22Rv1 (cell line): ENCODE measurements around the gene C6orf163.
"Not testable (repeated sequence)": the region's sequence is repeated elsewhere in the genome, so short reads cannot be mapped to it uniquely, and the experiment has no call there.

Experiments used
- ZFX ChIP-seq: fragments of 450-650 bp; IDR thresholded peaks from 2 replicates; pipeline ENCODE4 v1.6.1; 2017; ENCODE audit warnings: antibody characterized with exemption, borderline replicate concordance
- TF ChIP-seq, protein P1 (sequence below): fragments of 450-650 bp; IDR thresholded peaks from 2 replicates; pipeline ENCODE4 v1.5.1; 2017; ENCODE audit warnings: mild to moderate bottlenecking

- TF ChIP-seq, protein P1, sequence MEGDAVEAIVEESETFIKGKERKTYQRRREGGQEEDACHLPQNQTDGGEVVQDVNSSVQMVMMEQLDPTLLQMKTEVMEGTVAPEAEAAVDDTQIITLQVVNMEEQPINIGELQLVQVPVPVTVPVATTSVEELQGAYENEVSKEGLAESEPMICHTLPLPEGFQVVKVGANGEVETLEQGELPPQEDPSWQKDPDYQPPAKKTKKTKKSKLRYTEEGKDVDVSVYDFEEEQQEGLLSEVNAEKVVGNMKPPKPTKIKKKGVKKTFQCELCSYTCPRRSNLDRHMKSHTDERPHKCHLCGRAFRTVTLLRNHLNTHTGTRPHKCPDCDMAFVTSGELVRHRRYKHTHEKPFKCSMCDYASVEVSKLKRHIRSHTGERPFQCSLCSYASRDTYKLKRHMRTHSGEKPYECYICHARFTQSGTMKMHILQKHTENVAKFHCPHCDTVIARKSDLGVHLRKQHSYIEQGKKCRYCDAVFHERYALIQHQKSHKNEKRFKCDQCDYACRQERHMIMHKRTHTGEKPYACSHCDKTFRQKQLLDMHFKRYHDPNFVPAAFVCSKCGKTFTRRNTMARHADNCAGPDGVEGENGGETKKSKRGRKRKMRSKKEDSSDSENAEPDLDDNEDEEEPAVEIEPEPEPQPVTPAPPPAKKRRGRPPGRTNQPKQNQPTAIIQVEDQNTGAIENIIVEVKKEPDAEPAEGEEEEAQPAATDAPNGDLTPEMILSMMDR = not testable (repeated sequence)
- not testable (repeated sequence) for TF ChIP-seq ZFX
These were observed 20.7 kb upstream of the C6orf163 start for GRCh38 chr6:87323880-87324279.
